HEK293T (cell line): ENCODE results near the gene WDHD1.

Source experiments
- CTBP1 ChIP-seq: fragments of 450-650 bp; IDR thresholded peaks from 2 replicates; pipeline ENCODE4 v1.6.1; 2016; ENCODE audit warnings: borderline replicate concordance
- HDGF ChIP-seq: fragments of 450-650 bp; IDR thresholded peaks from 2 replicates; pipeline ENCODE4 v1.6.1; 2017; ENCODE audit warnings: antibody characterized with exemption, borderline replicate concordance
- SP1 ChIP-seq: fragments of 450-650 bp; IDR thresholded peaks from 2 replicates; pipeline ENCODE4 v1.6.1; 2017
- TARDBP ChIP-seq: fragments of 450-650 bp; IDR thresholded peaks from 2 replicates; pipeline ENCODE4 v1.6.1; 2016
- ZNF384 ChIP-seq: fragments of 450-650 bp; IDR thresholded peaks from 2 replicates; pipeline ENCODE4 v1.6.1; 2016

- TF ChIP-seq HDGF, result no peak
- no peak for TF ChIP-seq CTBP1
- no peak for TF ChIP-seq ZNF384
- TF ChIP-seq TARDBP, result no peak
- TF ChIP-seq SP1, result no peak
Observed at GRCh38 chr14:54929556-54929955, 97.3 kb downstream of the WDHD1 start.
